NCI-H510A treated with DMSO at 0.1 percent for 48 hours (cell line): Measurements from ENCODE around the gene MATN4.
A peak's percentile ranks its signal among the peaks of the same experiment; 100 is the strongest.

ENCODE experiments used
- DNase-seq: peaks from one replicate; lab custom pipeline; 2025; lab: John Stamatoyannopoulos, UW

The MATN4 gene

DNA sequence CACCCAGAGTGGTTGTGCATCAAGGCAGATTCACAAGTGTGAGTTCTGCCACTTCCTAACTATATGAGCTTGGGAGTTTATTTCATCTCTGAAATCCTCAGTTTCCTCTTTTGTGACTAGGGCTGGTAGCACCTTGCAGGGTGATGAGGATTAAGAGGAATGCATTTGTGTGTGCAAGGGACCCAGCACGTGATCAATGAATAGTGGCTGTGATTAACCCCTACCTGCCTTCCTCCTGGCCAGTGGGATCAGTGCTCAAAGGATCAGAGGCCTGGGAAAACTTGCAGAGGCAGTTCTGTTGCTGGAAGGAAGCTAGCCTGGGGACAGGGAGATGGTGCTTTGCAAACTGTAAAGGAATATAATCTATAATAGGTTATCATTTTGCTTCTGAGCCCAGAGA is 32.9 kb upstream of the MATN4 start:
- peak; percentile 31 for DNase-seq

DNA sequence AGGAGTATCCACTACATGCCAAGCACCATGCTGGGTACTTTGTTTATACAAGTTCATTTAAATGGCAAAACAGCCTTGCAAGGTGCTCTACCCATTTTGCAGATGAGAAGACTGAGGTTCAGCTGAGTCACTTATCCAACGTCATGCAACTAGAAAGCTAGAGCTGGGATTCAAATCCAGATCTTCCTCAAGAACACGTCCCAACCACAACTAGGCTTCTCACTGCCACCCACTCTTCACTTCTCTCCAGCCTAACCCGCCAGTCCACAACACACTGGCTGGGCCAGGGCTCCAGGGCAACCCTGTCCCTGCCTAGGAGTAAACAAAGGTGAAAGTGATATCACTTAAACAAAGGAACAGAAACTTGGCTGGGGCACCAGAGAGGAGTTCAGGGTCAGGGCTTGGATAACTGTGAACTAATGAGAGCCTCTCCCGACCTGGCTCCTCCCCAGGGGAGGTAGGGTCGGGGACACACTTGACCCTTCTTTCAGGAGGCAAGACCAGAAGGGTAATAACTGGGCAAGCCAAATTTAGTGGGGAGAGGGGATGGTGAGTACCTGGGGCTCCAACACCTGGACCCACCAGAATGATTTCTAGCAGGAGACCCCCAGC is 32.2 kb upstream of the MATN4 start:
- DNase-seq: peak; percentile 39

DNA sequence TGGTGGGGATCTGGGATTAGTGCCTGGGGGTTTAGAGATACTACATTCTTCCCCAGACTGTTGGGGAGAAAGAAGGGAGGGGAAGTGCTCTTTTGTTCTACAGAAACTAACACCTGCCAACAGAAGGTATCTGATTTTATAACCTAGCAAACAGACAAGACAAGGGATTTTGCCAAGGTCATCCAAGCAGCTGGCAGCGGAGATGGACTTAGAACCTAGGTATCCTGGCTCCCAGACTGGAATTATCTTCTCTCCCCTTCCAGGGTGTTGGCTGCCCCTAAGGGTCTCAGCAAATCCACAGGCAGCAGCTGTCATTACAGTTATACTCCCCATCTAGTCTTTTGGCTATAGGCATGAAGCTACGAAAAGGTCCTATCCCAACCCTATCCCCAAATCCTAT is 31.7 kb upstream of the MATN4 start:
- DNase-seq: no peak

DNA sequence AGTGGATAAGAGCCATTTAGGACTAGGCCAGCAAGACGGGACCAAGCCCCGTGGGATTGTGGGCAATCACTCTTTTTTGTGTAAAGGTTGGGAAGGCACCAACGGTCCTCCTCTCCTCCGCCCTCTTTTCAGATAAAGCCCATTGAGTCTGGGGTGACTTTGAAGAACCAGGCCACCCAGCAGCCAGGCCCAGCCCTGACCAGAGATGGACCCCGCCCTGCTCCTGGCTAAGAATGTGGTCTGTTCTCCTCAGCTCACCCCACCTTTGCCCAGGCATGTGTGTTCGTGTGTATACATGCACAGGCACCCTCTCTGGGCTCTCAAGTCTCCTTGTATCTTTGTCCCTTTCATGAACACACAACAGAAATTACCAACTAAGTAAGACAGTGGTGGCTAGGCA is 31.0 kb upstream of the MATN4 start:
- DNase-seq: no peak

DNA sequence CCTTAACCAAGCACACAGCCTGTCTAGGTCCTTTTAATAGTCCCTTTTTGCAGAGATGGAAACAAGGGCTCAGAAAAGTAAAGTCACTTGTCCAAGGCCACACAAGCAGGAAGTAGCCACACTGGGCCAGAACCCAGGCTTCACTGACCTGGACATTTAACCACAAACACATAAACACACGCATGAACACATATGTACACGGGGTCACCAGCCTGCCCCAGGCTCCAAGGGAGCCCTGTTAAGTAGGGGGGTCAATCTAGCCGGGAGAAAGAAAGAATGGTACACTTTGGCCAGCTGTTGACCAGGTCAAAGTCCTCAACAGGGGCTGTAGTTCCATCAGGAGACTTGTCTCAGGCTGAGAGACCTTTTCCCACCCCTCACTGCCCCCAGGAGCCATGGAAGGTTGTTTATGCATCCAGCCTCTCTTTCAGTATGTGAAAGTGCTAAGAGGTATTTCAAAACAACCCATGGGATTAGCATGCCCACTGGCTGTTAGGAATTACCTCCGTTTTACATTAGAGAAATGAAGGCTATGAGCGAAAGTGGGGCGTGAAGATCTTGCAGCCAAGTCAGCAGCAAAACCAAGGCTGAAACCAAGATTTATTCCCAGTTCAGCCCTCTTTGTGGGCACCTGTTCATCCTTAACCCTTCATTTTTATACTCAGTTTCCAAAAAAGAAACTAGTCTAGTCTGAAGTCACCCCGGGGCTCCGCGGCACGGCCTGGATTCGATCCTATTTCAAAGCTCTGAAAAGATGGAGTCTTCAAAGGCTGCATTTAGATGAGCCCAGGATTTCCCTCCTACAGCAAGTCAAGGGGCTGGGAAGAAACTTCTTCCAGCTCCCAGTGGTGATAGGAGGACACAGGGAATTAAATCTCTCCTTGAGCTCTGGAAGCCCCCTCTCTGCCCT is 30.3 kb upstream of the MATN4 start:
- no peak for DNase-seq

DNA sequence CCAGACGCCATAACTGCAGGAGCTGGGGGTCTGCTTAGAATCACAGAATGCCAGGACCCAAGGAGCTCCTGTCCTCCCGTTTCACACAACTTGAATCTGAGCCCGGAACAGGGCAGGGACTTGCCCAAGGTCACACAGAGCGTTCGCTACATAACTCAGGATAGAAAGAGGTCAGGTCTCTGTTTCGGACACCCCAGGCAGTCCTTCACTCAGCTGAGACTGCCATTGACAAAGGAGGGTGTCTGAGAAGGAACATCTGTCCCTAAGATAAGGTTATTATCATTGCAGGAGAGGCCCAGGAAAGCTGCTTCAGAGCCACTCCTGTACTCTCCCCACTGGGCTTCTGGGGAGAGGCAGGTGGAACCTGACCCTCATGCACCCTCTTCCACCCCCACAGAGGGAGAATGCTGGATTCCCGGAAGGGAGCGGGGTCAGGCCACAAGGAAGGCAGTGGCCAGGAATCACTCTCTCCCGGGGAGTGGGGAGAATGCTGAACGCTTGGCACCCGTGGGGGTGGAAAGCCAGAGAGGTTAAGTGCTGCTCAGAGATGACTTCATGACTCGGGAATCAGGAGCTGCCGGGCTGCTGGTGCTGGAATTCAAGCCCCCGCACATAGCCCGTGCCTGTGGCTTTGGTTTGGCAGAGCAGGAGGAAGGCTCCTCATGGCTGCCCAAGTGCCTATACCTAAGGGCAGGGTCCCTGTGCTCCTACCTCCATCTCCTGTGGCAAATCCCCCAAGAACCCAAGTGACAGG is 29.4 kb upstream of the MATN4 start:
- no peak for DNase-seq

DNA sequence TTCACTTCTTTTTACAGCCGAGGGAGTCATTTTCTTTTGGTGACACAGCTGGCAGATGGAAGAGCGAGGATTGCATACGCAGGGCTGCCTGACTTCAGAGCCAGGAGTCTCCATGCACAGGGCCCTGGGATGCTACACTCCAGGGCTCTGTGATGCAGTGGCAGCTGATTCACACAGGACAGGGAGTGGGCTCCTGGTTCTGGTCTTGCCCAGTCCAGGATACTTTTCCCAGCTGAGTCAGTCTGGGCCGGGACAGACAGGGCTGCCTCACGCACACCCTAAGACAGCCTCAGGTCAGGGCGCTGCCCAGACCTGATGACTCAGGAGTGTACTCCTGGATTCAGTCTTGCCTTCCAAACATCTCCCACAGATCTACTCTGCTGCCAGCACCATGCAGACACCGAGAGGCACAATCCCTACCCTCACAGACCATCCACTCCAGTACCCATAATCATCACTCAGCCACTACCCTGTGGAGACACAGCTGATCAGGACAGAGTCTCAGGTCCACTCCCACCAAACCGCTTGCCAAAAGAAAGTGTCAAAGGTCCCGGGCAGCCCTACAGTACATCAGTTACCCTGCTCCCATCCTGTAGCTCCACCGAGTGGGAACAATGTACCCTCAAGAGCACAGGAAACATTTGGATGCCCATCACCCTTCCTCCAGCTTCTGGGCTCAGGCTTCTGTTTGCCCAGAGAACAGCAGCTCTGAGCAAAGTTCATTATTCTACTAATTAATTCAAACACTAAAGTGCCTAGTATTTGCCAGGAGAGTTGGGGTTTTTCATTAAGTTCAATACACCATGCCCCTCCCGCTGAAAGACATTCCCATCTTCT is 28.6 kb upstream of the MATN4 start:
- no peak for DNase-seq

DNA sequence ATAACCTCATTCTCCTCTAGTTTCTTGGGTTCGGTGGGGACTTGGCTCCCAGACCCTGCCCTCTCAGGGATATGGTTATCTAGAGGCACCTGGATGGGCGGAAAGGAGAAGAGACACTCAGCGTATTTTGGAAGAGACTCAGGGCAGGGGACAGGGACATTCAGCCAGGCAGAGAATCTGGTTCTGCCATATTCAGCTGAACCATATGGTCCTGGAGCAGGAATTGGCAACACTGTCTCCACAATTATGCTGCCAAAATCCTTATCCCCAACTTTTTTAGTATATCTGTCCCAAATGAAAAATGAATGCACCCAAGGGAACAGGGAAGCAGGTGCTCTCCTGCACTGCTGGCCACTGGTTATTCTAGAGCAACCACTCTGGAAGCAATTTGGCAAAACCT is 22.4 kb upstream of the MATN4 start:
- DNase-seq: no peak

DNA sequence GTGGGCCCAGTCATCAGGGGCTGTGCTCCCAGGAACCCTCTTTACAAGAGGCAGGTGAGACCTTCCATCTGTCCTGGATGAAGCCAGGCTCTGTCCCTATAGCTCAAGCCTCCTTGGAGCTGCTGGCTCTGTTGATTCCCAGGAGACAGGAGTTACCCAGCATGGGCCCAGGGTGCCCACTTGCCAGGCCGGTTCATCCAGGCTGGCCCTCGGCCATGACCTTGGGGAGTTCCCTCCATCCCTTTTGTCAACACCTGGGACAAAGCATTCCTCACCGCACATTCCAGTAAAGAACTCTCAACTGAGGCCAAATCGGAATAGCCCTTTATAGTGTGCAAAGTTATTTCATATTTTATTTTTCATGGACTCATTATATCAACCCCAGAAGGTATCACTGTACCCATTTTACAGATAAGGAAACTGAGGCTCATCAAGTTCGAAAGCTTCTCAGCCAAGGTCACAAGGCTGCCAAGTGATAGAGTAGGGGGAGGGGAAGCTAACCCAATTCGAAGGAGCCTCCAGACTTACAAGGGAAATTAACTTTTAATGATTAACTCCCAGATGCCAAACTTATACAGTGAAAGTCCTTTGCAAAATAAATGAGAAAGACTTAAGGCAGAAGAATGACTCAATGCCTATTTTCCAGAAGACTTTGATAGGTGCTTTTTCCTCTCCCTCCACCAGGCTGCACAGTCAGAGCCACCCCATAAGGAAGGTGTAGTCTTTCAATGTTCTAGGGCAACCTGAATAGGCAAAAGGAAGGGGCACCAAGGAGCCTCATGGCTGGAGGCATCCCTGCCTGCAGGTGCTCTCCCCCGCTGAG is 21.6 kb upstream of the MATN4 start:
- DNase-seq: no peak

DNA sequence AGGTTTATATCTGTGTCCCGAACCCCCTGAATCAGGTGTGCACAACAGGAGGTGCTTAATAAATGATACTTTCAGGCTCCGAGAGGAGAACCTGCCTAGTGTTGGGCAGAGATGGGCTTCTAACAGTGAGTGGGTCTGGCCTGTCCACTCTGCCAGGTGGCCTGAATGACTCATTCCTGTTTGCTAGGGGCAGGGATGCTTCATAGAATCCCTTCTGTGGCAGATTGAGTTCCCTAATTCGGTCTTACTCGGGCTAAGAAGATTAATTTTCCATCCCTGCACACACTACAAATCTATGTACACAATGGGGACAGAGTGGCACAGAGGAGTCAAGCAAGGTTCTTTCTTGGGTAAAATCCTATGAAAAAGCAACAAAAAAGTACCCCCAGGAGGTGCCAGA is 20.4 kb upstream of the MATN4 start:
- no peak for DNase-seq

DNA sequence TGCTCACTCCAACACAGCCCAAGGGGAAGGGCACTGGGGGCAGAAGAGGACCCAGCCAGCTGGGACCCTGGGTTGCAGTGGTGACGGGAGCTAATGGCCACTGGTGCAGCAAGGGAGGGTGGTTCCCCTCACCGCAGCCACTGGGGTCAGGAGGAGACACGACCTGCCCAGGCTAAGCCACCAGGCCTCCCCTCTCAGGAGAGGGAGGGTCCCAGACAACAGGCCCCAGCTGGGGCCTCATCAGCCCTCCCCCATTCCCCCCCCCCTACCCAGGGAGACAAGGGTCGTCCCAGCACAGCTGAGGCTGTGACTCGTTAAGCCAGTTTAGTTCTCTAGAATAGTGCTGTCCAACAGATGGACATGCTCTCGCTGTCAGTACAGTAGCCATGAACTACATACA is 17.3 kb upstream of the MATN4 start:
- no peak for DNase-seq

DNA sequence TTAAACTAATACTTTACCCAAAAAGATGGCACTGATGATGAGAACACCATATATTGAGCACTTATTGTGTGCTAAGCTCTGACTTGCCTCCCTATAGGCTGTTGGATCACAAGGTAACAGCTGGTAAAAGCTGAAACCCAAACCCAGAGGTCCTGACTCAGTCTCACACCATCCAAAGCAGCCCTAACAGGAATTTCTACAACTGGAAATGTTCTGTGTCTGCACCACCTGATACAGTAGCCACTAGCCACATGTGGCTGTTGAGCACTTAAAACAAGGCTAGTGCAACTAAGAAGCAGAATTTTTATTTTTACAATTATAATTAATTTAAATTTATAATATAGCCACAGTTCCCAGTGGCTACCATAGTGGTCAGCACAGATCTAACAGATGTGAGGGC is 15.6 kb upstream of the MATN4 start:
- DNase-seq: no peak

DNA sequence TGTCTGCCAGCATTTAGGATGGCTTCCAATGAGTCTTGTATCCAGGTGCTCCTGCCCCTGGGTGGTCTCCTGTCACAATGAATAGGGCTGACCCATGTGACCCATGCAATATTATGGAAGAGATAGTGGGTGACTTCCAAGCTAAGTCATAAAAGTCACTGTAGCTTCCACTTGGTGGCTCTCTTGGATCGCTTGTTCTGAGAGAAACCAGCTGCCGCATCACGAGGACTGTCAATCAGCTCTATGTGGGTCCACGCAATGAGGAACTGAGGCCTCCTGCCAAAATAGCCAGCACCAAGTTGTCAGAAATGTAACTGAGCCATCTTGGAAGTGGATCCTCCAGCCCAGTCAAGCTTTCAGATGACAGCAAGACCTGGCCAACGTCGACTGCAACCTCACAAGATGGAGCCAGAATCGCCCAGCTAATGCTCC is 14.9 kb upstream of the MATN4 start:
- peak; percentile 56 for DNase-seq

DNA sequence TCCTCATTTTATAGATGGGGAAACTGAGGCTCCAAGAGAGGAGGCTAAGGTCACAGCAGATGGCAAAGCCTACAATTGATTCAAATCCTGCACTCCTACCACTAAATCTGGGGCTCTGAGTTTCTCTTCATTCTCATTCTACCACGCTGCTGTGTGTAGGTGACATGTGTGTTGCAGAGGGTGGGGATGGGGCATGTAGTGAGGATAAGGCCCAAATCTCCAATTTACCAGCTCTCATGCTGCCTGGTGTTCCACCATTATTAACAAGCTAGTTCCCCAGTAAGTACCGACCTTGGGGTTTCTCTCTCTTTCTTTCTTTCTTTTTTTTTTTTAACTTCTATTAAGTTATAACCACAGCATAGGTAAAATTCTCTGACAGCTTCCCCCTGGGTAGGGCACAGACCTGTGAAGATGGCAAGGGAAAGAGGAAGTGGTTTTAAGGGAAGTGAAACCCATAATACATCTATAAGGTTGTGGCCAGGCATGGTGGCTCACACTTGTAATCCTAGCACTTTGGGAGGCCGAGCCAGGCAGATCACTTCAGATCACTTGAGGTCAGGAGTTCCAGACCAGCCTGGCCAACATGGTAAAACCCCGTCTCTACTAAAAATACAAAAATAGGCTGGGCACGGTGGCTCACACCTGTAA is 13.0 kb upstream of the MATN4 start:
- no peak for DNase-seq

DNA sequence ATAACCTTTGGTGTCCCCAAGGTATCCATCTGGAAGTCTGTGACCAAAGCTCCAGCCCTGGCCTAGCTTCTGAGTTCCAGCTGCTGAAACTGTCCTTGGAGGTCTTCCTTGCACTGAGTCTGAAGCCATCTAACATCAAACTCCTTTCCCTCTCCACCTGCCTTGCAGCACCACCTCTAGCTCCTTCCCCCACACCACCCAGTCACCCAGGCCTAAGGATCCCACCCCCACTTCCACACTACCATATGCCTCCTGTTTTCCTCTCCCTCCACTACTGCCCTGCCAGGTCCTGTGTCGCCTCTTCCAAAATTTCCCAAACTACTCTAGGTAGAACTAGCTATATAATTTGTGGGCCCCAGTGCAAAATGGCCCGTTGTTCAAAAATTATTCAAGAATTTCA is 10.8 kb upstream of the MATN4 start:
- no peak for DNase-seq

DNA sequence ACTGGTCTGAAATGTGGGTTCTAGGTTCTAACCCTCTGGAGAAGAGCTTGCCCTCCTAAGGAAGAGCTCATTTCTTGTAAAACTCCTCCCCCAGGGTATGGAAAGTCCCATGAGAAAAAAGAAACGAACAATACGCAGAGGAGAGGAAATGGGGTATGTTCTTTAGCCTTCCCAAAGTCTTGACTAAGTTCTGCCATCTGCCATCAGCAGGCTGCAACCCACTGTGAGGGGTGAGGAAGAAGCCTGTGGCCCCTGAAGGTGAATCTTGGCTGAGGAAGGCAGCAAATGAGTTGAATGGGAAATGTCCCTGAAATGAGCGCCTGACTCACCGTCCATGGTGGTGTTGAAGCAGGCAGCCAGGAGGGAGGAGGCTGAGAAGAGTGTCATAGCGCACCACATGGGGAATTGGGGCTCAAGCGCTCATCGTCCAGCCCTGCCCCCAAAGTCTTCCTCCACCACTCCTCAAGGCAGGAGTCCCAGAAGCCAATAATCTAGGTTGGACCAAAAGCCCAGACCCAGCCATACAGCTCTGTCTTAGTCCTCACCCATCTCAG is 10.4 kb upstream of the MATN4 start:
- DNase-seq: no peak

DNA sequence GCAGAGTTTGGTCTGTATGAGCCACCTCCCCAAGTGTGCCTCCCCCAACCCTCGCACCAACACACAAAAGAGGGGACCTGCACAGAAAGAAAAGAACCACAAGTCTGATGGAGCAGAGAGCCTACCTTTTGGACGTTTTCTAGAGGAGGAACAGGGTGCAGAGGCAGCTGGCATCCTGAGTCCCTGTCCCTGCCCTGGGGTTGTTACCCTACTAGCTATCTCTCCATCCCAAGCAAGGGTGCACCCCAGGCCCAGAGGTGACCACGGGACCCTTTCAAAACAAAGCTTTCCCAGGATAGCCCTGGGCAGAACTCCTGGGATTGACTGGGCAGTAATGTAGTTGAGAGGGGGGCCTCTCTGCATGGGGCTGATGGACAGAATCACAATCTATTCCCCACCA is 9.7 kb upstream of the MATN4 start:
- no peak for DNase-seq

DNA sequence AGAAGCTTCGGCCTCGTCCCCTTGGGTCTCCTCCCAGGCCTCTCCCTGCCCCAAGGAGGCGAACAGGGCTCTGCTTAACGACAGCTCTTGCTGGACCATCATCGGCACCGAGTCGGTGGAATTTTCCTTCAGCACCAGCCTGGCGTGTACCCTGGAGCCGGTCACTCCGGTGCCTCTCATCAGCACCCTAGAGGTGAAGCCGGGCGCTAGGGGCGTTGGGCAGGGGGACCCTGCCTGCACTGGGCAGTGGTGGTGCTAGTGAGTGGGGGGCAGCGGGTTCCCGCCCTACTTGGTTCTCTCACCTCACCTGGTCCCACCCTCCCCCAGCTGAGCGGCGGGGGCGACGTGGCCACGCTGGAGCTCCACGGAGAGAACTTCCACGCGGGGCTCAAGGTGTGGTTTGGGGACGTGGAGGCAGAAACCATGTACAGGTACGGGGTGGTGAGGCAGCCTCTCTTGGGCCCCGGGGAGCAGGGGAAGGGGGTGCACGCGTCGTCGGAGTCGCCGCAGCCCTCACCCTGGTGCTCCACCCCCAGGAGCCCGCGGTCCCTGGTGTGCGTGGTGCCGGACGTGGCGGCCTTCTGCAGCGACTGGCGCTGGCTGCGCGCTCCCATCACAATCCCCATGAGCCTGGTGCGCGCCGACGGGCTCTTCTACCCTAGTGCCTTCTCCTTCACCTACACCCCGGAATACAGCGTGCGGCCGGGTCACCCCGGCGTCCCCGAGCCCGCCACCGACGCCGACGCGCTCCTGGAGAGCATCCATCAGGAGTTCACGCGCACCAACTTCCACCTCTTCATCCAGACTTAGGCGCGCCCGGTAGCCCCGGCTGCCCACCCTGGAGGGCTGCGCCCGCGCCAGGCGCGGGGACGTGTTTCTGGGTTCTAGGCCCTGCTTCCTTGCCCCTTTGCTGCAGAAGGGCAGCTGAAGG is 8.3 kb upstream of the MATN4 start:
- no peak for DNase-seq

DNA sequence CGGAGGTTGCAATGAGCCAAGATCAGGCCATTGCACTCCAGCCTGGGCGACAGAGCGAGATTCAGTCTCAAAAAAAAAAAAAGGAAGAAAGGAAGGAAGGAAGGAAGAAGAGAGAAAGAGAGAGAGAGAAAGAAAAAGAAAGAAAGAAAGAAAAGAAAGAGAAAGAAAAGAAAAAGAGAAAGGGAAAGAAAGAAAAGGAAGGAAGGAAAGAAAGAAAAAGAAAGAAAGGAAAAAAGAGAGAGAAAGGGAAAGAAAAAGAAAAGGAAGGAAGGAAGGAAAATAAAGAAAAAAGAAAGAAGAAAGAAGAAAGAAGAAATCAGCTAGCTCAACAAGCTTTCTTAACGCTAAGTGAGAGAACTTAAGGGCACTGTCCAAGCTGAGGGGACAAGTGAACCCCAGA is 7.6 kb upstream of the MATN4 start:
- DNase-seq: no peak
